Heart left ventricle (tissue), 16 donors: ENCODE data around the gene PEPD. TPM values are rescaled to one million over a fixed set of nuclear protein-coding genes. Genes with fewer than 3 reads are reported as not detected.

ENCODE experiments used
- ATAC-seq, 4 donors: fragments of 200-7000 bp; cut with Tn5 transposase; one replicate each; pipeline ENCODE4 v1.9.1; 2020 to 2022; ENCODE audit warnings: moderate library complexity in 4 of 4, mild to moderate bottlenecking in 3 of 4, moderate number of reproducible peaks in 1 of 4
- DNase-seq, 5 donors: peaks; one replicate each; pipeline ENCODE4 v3.0.0-alpha.2; 2020
- H3K27ac ChIP-seq, 12 donors: fragments of 200-600 bp; sonication (generic) in 4 of 12; one replicate each; pipeline versions ENCODE4 v1.5.0 to v1.8.0; 2016 to 2022; ENCODE audit warnings: mild to moderate bottlenecking in 2 of 12
- H3K27me3 ChIP-seq, 9 donors: fragments of 200-600 bp; sonication (generic) in 2 of 9; one replicate each; pipeline versions ENCODE4 v1.5.1 to v1.8.0; 2016 to 2022; ENCODE audit warnings: mild to moderate bottlenecking in 3 of 9
- H3K36me3 ChIP-seq, 9 donors: fragments of 200-600 bp; sonication (generic) in 2 of 9; one replicate each; pipeline versions ENCODE4 v1.5.0 to v1.8.0; 2018 to 2022; ENCODE audit warnings: mild to moderate bottlenecking in 2 of 9
- H3K4me1 ChIP-seq, 12 donors: fragments of 200-600 bp; sonication (generic) in 4 of 12; one replicate each; pipeline versions ENCODE4 v1.5.0 to v1.8.0; 2016 to 2022; ENCODE audit warnings: mild to moderate bottlenecking in 3 of 12
- H3K4me3 ChIP-seq, 12 donors: fragments of 200-600 bp; sonication (generic) in 4 of 12; one replicate each; pipeline versions ENCODE4 v1.5.0 to v1.8.0; 2017 to 2022; ENCODE audit warnings: mild to moderate bottlenecking in 9 of 12, moderate library complexity in 4 of 12
- H3K9me3 ChIP-seq, 12 donors: fragments of 200-600 bp; sonication (generic) in 4 of 12; one replicate each; pipeline versions ENCODE4 v1.5.0 to v1.8.0; 2016 to 2022; ENCODE audit warnings: mild to moderate bottlenecking in 1 of 12
- POLR2A ChIP-seq, 2 donors: fragments of 450-650 bp; IDR thresholded peaks; one replicate each; pipeline ENCODE4 v1.6.1; 2017; ENCODE audit warnings: antibody characterized with exemption in 2 of 2, mild to moderate bottlenecking in 2 of 2, moderate library complexity in 2 of 2
- WGBS, 4 donors: extraction: QIAGEN DNeasy Blood & Tissue Kit in 2 of 4; methylation state at CpG; one replicate each; pipeline versions ENCODE4 v1.1.5 to v1.1.7; 2013 to 2018; 5-methylcytosine and 5-hydroxymethylcytosine counted together
- intact Hi-C, 10 donors: fragments of 100-400 bp; cut with DNase I; formaldehyde crosslinking; loops; one replicate each; pipeline versions ENCODE4 v1.11.1 to v1.14.2; 2022
- polyA plus RNA-seq, 2 donors: library from polyadenylated mRNA; stranded (reverse); fragments of 200-250 nt; gene quantifications; one replicate each; pipeline ENCODE4 v1.2.3, GENCODE V29; 2013
- total RNA-seq, 9 donors: library from RNA; depleted of rRNA in 2 of 9; stranded (reverse); fragments of >200 nt in 2 of 9; fragmentation: NEBNext Ultra II Directional in 3 of 9; extraction: Animal tissue kit (Norgen Biotek cat#: 25700) in 3 of 9; gene quantifications; one replicate each; pipeline versions ENCODE4 v1.1.0 to v1.2.4, GENCODE V29; 2016 to 2023
- TF ChIP-seq, protein P1 (sequence below), 12 donors: fragments of 200-600 bp; sonication (generic) in 4 of 12; IDR thresholded peaks; one replicate each; pipeline versions ENCODE4 v1.5.0 to v1.8.0; 2018 to 2022; ENCODE audit warnings: antibody characterized with exemption in 12 of 12, mild to moderate bottlenecking in 5 of 12
- donor health status: ischemic (EF 13 %, LVEDD 7.1; RV severe dilation, severe dysfunction).
- donor health status: healthy with polysubstance abuse.
- donor health status: DM: no; HTN: yes; CAD: no.
- donor health status: DM: no; HTN: no; CAD: no.
- donor health status: ischemic (EF 25% LVEDD 6.9; RV normal size, moderate dysfunction).
- donor health status: ischemic (EF 25% LVEDD 5.7; RV mildly dilated, moderate dysfunction).
- donor health status: healthy.
- donor health status: DM: yes; HTN: yes; CAD: no.
- donor health status: ischemic (EF 35%, LVEDD 5.7; RV mildly dilated, moderate dysfunction).
- donor health status: nonischemic (EF 11% LVEDD 7.7; RV severe dilation, severe dysfunction).
- donor health status: DM: yes; HTN: yes; CAD: no.
- donor health status: PGD.
- donor health status: ischemic (EF 29% LVEDD 5.4; RV normal size, mild dysfunction).
- donor health status: nonischemic (EF 23%, LVEDD 6.1; RV moderate dilation, normal function).

The PEPD gene
- total and polyA plus RNA-seq, 11 donors = 19.4 to 45.7 (median 29.9) TPM

DNA sequence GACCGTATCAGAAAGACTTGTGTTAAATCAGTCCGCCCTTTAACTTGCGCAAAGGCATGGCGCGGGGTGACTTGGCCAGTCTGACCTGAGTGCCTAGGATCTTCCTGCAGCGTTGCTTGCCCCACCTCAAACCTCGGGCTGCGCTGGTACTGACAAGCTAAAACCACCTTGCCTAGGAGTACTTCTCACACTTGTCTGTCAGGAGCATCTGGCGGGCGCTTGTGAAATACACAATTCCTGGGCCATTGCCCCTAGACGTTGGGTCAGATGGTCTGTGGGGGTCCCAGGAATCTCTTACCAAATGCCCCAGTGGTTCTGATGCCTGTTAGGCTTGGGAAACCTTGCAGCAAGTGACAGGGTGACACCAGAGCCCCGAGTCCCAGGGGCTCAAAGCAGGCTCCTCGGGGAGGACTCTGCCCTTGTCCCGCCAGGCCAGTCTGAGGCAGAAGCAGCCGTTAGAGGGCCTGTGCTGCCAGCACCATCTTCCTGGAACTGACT lies 135.2 kb downstream of the PEPD start:
- Histone ChIP-seq H3K27ac (peak overlapping the region in 2 of 12 donors; percentile 10 to 45), H3K4me1 (peaks cover 13 to 53% (median 43%) of the 10 kb centered on the region in 12 donors)
- WGBS, 4 donors = 80 to 84% (median 82%) methylated on average over 15 of the region's 15 CpGs

DNA sequence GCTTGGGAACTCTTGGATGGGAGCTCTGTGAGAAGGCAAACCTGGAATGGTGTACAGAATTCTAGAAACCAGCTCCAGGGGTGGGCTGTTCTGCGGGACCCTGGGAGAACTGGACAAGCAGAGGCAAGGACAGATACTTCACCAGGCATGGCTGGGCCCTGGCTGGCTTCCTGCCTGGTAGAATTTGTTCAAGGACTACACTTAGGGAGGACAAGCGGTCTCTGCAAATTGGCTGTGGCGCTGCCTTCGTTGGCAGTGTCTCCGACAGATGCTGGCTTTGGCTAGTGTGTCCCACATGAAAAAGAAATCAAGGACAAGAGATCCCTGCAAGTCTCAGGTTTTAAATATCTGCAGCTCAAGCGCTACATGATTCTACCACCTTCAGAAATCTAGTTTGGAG lies 135.6 kb downstream of the PEPD start:
- H3K27ac ChIP-seq = peak overlapping the region in 3 of 12 donors; percentile 10 to 45 (median 18)
- H3K36me3 ChIP-seq = peaks cover 0 to 39% (median 17%) of the 10 kb centered on the region in 9 donors
- ATAC-seq (peak; percentile 47 to 72 (median 58)), DNase-seq (peak in 4 of 5 donors; percentile 45 to 76 (median 73))
- H3K27me3 ChIP-seq = no peaks in the 10 kb centered on the region
- TF ChIP-seq POLR2A (IDR thresholded peaks at IDR 0.05) = no peak
- TF ChIP-seq, protein P1, sequence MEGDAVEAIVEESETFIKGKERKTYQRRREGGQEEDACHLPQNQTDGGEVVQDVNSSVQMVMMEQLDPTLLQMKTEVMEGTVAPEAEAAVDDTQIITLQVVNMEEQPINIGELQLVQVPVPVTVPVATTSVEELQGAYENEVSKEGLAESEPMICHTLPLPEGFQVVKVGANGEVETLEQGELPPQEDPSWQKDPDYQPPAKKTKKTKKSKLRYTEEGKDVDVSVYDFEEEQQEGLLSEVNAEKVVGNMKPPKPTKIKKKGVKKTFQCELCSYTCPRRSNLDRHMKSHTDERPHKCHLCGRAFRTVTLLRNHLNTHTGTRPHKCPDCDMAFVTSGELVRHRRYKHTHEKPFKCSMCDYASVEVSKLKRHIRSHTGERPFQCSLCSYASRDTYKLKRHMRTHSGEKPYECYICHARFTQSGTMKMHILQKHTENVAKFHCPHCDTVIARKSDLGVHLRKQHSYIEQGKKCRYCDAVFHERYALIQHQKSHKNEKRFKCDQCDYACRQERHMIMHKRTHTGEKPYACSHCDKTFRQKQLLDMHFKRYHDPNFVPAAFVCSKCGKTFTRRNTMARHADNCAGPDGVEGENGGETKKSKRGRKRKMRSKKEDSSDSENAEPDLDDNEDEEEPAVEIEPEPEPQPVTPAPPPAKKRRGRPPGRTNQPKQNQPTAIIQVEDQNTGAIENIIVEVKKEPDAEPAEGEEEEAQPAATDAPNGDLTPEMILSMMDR (IDR thresholded peaks at IDR 0.05) = no peak
- 39 to 74% (median 56%) methylated on average over 6 of the region's 6 CpGs for WGBS, 4 donors
- H3K9me3 ChIP-seq = no peaks in the 10 kb centered on the region
- H3K4me3 ChIP-seq = no peak overlapping the region
- intact Hi-C loops = no loop called here
- H3K4me1 ChIP-seq = peaks cover 13 to 49% (median 39%) of the 10 kb centered on the region in 12 donors

More for the DNA sequence above, 135.2 kb downstream of the PEPD start:
- peaks cover 0 to 37% (median 13%) of the 10 kb centered on the region in 9 donors for H3K36me3 ChIP-seq
- no peak overlapping the region for H3K4me3 ChIP-seq
- intact Hi-C loops = no loop called here
- ATAC-seq = no peak
- H3K9me3 ChIP-seq = no peaks in the 10 kb centered on the region
- DNase-seq = peak in 2 of 5 donors; percentile 20 to 35
- TF ChIP-seq, protein P1 (IDR thresholded peaks at IDR 0.05) = no peak
- TF ChIP-seq POLR2A (IDR thresholded peaks at IDR 0.05) = no peak
- no peaks in the 10 kb centered on the region for H3K27me3 ChIP-seq

DNA sequence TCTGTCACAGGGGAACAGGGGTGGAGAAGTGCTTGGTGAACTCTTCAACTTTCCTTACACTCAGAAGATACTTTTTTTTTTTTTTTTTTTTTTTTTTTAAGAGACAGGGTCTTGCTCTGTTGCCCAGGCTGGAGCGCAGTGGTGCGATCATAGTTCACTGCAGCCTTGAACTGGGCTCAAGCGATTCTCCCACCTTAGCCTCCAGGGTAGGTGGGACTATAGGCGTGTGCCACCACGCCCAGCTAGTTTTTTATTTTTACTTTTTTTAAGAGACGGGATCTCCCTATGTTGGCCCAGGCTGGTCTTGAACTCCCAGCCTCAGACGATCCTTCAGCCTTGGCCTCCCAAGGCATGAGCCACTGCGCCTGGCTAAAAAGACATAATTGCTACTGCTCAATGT lies 136.6 kb downstream of the PEPD start:
- 96 to 99% (median 97%) methylated on average over 8 of the region's 8 CpGs for WGBS, 4 donors
- intact Hi-C loops = no loop called here
- peaks cover 13 to 41% (median 33%) of the 10 kb centered on the region in 12 donors for H3K4me1 ChIP-seq

DNA sequence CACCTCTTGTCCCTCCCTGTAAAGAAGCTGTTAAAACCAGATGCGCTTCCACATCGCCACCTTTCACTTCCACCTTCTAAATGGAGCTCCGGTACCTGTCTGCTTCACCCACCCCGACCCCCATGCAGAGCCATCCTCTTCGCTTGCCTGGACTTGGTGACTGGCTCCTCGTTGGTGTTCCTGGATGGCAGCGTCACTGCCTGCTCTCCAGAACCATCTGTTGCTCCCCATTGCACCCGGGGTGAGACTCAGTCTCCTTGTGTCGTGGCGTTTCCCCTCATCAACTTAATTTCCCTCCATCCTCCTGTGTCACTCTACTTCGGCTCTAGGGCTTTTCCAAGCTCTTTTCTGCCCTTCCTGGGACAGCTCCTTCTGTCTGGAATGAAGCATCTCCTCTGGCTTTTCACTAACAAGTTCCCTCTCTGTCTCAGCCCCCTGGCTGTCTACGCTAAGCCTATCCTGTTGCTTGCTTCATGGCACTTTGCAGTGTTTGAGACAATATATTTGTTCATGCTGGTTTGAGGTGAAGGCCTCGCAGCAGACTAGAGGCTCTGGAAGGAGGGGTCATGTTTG lies 137.8 kb downstream of the PEPD start:
- intact Hi-C loops = no loop called here
- Histone ChIP-seq H3K9me3 (no peaks in the 10 kb centered on the region), H3K27me3 (no peaks in the 10 kb centered on the region), H3K36me3 (peaks cover 0 to 54% (median 27%) of the 10 kb centered on the region in 9 donors), H3K4me1 (peaks cover 7 to 32% (median 21%) of the 10 kb centered on the region in 12 donors), H3K4me3 (no peak overlapping the region), H3K27ac (no peak overlapping the region)
- WGBS, 4 donors = 91 to 97% (median 94%) methylated on average over 13 of the region's 13 CpGs
- ATAC-seq (no peak), DNase-seq (no peak)
- TF ChIP-seq POLR2A (IDR thresholded peaks at IDR 0.05) = no peak
- TF ChIP-seq, protein P1 (IDR thresholded peaks at IDR 0.05) = no peak

More for the DNA sequence above, 136.6 kb downstream of the PEPD start:
- H3K27me3 ChIP-seq = no peaks in the 10 kb centered on the region
- TF ChIP-seq, protein P1 (IDR thresholded peaks at IDR 0.05) = no peak
- no peak for TF ChIP-seq POLR2A (IDR thresholded peaks at IDR 0.05)
- ATAC-seq (no peak), DNase-seq (no peak)
- H3K27ac ChIP-seq = no peak overlapping the region
- H3K9me3 ChIP-seq = no peaks in the 10 kb centered on the region
- H3K4me3 ChIP-seq = no peak overlapping the region
- H3K36me3 ChIP-seq = peaks cover 0 to 42% (median 17%) of the 10 kb centered on the region in 9 donors
